Fibroblast of the aortic adventitia (primary cell): ENCODE results near the gene PURA. TPM values are rescaled to one million over a fixed set of nuclear protein-coding genes. Genes with fewer than 3 reads are reported as not detected.

Experiments
- DNase-seq: peaks from one replicate; pipeline ENCODE4 v3.0.0-alpha.2; 2010; ENCODE audit warnings: low read depth
- H3K4me3 ChIP-seq: 2 replicates; pipeline ENCODE4 v1.5.1; 2011; ENCODE audit warnings: low read depth, mild to moderate bottlenecking, control low read depth, low read length, moderate library complexity
- CTCF ChIP-seq: IDR thresholded peaks from 2 replicates; pipeline ENCODE4 v1.5.1; 2011; ENCODE audit warnings: mild to moderate bottlenecking, low read length, control low read depth, inconsistent platforms; ENCODE audit not compliant: insufficient read depth
- total RNA-seq: library from RNA; depleted of rRNA; stranded (reverse); fragments of >200 nt; gene quantifications from 2 replicates; pipeline ENCODE4 v1.2.3, GENCODE V29; 2012; ENCODE audit warnings: low replicate concordance

The PURA gene
- total RNA-seq, 1 donor: 30.4 TPM

GRCh38 chr5:140083650-140084049 is 30.3 kb upstream of the PURA start:
- no peak for DNase-seq
- no peak overlapping the region for H3K4me3 ChIP-seq
- TF ChIP-seq CTCF: no peak

GRCh38 chr5:140084541-140084940 is 29.4 kb upstream of the PURA start:
- no peak for TF ChIP-seq CTCF
- H3K4me3 ChIP-seq: no peak overlapping the region
- no peak for DNase-seq

- H3K4me3 ChIP-seq: no peak overlapping the region
- no peak for TF ChIP-seq CTCF
- no peak for DNase-seq
These were observed 23.7 kb upstream of the PURA start for GRCh38 chr5:140090251-140090650.

- no peak for TF ChIP-seq CTCF
- DNase-seq: no peak
- no peak overlapping the region for H3K4me3 ChIP-seq
These were observed 20.7 kb upstream of the PURA start for GRCh38 chr5:140093179-140093578.

GRCh38 chr5:140093866-140094265 is 20.0 kb upstream of the PURA start:
- no peak overlapping the region for H3K4me3 ChIP-seq
- no peak for TF ChIP-seq CTCF
- no peak for DNase-seq

- no peak for TF ChIP-seq CTCF
- DNase-seq: no peak
- H3K4me3 ChIP-seq: no peak overlapping the region
These were observed 19.0 kb upstream of the PURA start for GRCh38 chr5:140094889-140095288.

GRCh38 chr5:140101179-140101578 is 12.7 kb upstream of the PURA start:
- no peak for TF ChIP-seq CTCF
- no peak overlapping the region for H3K4me3 ChIP-seq
- no peak for DNase-seq
